HG02571 (cell line): Measurements from ENCODE around the gene NBDY.
"Not testable (repeated sequence)": the region's sequence is repeated elsewhere in the genome, so short reads cannot be mapped to it uniquely, and the experiment has no call there.

Experiments
- ATAC-seq: cut with Tn5 transposase; IDR thresholded peaks from one replicate; pipeline ENCODE4 v1.9.1; 2021; ENCODE audit warnings: mild to moderate bottlenecking, moderate library complexity; ENCODE audit not compliant: unreplicated experiment

Gene NBDY

DNA sequence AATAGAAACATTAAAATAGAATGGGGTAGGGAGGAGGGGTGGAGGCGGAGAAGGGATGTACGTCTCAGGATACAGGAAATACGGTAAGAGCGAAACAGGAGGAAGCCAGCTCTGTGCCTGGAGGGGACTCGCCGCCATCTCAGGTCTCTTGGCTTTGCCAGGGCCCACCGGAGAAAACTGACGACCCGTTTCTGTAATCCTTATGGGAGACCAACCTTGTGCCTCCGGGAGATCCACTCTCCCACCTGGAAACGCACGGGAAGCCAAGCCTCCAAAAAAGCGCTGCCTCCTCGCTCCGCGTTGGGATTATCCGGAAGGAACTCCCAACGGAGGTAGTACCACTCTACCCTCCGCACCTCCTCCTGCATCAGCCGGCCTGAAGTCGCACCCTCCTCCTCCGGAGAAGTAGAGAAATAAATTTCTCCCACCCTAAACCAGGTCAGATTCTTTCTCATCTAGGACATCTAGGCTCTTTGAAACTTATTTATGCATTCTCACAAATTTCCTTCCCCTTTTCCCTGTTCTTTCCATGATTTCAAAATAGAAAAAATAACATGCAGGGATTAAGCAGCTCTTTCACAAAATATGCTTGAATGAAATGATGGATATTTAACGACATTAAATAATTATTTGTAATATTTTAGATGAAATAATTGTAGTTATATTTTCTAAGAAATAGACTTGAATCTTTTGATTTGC, at the start of gene NBDY:
NBDY (plus strand) TSS at position 92 of the 699 bp plus-strand sequence; CDS start at position 203, 111 bp downstream.
- peak; percentile 50 for ATAC-seq

- not testable (repeated sequence) for ATAC-seq
These were observed 24.5 kb upstream of the NBDY start for GRCh38 chrX:56704530-56704929.

GRCh38 chrX:56726605-56727004, 2.4 kb upstream of the NBDY start:
- no peak for ATAC-seq

DNA sequence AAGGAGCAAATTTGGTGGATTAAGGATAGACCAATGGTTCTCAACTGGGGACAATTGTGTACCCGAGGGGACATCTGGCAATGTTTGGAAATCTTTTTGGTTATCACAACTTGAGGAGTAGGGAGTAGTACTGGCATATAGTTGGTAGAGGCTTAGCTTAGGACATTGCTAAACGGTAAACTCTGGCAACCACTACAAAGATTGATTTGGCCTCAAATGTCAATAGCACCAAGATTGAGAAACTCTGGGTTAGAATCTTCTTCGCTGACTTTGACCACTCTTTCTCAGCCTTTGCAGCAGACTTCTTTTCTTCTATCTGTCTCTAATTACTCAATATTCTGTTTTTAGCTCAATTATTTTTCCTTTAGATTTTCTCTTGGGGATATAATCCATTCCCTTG, 1.5 kb upstream of the NBDY start:
- no peak for ATAC-seq

GRCh38 chrX:56728321-56728720, 722 bp upstream of the NBDY start:
- no peak for ATAC-seq

- no peak for ATAC-seq
These were observed 291 bp upstream of the NBDY start for GRCh38 chrX:56728752-56729151.

DNA sequence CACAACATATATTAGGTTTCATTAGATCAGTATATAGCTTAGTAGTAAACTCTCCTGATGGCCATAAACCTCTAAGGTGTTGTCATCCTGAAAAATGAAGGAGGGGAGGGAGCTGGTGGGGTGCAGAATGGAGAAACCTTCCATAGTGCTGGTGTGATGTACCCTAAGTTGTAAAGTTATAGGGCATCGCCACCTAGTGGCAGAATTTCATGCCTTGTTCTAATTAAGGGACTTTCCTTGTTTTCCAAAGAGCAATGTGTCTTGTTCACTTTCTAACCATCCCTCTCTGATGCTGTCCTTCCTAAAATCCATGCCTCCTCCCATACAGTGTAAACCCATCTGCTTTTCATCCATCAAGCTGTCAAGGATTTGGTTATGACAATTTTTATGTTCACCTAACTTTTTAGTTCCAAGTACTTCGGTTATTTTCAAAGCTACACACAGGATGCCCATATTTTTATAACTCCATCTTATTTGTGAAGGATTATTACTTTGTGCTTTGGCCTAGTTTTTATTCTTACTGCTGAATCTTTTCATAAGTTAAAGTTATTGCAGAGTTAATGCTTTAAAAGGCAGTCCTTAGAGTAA, 4.5 kb downstream of the NBDY start:
- ATAC-seq = no peak

DNA sequence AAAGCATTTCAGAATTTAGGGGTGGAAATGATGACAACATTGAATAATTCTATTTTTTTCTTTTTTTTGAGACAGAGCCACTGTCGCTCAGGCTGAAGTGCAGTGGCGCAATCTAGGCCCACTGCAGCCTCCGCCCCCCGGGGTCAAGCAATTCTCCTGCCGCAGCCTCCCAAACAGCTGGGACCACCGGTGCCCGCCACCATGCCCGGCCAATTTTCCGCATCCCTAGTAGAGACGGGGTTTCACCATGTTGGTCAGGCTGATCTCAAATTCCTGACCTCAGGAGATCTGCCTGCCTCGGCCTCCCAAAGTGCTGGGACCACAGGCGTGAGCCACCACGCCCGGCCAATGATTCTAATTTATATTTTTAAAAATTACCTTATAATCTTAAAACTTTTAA, 7.2 kb downstream of the NBDY start:
- ATAC-seq = no peak

DNA sequence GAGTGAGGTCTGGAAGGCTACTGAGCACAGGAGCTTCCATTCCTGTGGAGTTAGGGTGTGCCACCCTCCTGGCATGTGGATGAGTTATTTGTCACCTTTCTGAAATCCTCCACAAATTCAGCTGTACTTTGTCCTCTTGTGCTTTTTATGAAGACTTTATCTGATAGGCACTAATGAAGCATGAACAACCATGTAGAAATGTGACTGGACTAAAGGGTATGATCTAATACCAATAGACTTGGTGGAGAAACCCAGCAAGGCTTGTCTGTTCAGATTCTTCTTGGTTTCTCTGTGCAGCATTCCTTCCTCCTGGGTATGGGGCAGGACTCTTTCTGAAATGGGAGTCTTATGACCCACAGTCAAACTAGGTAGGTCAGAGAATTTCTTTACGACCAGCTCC, 9.6 kb downstream of the NBDY start:
- ATAC-seq = no peak

DNA sequence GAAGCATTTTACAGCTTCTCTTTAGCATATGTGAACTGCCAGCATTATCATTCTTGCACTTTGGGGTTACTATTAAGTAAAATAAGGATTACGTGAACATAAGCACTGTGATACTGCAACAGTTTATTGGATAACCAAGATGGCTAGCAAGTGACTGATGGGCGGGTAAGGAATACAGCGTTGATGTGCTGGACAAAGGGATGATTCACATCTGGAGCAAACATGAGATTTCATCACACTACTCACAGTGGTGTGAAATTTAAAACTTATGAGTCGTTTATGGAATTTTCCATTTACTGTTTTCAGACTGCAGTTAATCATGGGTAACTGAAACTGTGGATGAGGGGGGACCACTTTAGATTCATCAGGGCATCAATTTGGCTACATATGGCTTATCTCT, 16.0 kb downstream of the NBDY start:
- no peak for ATAC-seq

GRCh38 chrX:56746996-56747395, 18.0 kb downstream of the NBDY start:
- ATAC-seq = no peak

GRCh38 chrX:56751071-56751470, 22.0 kb downstream of the NBDY start:
- no peak for ATAC-seq

DNA sequence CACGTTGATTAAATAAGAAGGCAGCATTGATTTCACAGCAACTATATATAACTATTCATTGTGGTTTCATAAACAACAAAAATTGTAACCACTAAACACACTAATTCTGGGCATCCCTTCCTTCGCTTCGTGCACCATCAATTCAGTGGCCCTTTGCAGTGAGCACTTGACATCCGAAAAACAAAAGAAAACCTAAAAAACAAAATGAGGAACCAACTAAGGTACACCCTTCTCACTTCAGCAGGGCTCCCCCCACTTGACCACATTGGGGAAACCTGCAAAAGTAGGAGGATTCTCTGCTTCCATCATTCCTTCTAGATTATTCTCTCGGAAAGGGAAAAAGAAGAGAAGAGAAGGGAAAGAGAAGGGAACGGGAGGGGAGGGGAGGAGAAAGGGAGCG, 28.3 kb downstream of the NBDY start:
- ATAC-seq = no peak

DNA sequence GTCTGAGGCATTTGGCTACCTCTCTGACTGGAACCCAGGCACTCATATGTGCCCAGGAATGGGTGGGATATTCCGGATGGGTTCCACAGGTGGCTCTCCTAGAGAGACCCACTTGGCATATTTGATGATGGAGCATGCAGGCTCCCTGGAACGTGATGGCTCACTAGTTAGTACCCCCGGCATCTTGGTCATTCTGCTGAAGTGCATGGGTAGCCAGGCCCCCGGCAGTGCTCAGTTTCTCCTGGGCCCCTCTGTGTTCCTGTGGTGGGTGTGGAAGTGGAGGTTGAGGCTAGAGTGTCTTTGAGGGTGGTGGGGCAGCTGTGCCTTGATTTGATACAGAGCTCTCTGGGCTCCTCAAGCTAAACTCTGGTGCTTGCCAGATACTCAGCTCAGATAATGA, 29.4 kb downstream of the NBDY start:
- ATAC-seq = no peak

DNA sequence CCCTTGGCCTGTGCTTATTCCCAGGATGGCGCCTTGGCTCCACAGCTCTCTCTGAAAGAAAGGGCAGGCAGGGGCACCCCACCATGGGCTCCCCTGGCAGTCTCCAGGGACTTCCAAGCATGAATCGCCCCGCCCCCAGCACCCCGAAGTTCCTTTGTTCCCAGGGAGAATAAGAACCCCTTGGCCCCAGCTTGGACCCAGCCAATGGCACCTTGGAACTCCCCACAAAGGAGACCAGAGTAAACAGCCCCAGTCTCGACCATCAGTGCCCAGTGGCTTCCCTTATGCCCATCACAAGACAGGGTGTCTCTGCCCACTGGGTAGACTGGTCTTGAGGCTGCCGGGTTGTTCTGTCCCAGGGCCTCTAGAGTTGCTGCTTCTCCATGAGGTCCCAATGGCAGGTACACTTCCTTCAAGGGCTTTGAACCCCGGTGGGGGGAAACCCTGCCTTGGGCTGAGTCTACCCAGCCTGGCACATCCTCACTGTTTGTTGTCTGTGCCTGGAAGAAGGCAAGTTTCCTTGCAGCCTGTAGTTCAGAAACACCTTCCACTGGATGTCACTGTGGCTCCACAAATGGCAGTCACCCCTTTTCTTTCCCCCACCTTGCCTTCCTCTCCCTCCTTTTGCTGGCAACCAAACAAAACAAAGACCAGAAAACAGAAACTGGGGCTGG, 30.8 kb downstream of the NBDY start:
- ATAC-seq = no peak

- ATAC-seq = not testable (repeated sequence)
These were observed 31.5 kb downstream of the NBDY start for GRCh38 chrX:56760410-56761124.

GRCh38 chrX:56761167-56761566, 32.1 kb downstream of the NBDY start:
- no peak for ATAC-seq

DNA sequence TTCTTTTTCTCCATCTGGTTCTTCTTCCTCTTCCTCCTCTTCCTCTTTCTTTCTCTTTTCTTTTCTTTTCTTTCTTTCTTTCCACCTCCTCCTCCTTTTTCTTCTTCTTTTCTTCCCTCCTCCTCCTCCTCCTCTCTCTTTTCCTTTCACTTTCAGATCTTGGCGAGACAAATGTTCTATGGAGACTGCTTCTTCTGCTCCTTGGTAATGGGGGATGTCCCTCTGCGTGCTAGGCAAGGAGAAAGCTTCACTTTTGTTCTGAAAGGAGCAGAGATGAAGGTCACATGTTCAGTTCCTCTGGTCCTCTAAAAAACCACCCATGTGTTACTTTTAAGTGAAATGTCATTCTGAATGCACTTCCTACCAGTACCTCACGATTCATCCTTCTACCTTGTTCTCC, 33.2 kb downstream of the NBDY start:
- peak; percentile 25 for ATAC-seq

- ATAC-seq = no peak
These were observed 33.9 kb downstream of the NBDY start for GRCh38 chrX:56762707-56763555.

DNA sequence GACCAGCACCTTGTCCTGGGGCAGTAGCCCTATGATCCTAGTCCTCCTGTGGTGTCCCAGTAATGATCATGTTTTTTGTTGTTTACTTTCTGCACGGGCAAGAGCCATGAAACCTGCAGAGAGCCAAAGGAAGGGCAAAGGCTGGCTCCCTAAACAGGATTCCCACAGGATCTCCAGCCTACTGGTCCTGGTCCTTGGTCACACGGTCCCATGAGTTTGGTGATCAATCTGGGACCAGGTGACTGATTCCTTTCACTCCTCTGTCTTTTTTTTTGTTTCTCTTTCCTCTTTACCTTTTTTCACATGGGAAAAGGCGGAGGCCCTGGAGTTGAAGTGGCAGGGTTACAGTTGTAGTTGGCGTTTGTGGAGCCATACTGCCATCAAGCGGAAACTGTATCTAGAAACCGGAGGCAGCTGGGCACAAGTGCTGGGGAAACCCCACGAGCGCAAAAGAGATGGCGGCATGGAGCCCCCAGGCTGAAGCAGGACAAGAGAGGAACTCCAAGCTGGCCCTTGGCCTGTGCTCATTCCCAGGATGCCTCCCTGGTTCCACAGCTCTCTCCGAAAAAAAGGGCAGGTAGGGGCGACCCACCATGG, 34.6 kb downstream of the NBDY start:
- ATAC-seq = no peak
